Measurements from ENCODE around the gene MYH9.

DNA sequence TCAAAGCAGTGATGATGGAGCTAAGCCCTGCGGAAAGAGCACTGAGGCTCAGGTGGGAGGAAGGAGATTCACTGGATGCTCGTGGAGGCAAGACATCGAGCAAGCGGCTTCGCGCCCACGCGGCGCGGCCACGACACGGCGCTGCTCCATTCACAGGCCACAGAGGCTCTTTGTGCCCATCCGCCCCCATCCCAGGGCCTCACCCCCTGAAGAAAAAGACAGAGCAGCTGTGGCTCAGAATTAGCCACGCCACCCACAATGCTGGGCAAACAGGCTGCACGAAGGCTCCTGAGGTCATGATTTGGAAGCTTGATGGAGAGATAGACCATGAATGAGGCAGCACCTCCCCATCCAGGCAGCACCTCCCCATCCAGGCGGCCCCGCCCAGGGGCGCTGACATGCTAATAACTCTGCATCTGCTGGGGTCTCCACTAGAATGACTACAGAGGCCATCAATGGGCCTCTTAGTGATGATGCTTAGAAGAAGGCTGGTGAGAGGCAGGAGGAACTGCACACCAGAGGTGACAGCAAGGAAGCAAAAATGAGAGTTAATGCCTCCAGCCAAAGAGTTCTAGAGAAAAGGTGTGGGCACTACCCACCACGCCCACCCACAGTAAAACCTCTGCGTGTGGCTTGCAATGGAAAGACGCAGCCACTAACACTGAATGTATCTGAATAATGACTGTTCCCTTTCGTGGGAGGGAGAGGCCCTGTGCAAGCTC is 43.5 kb downstream of the MYH9 start:
- no peak for TF ChIP-seq POLR2AphosphoS5 (IDR thresholded peaks at IDR 0.05; ENCODE audit: low read depth, low read length)
- no peak for TF ChIP-seq EP300 (IDR thresholded peaks at IDR 0.05; ENCODE audit: borderline replicate concordance in 1 of 2, low read depth in 1 of 2, low read length in 1 of 2)
- TF ChIP-seq, protein P1, sequence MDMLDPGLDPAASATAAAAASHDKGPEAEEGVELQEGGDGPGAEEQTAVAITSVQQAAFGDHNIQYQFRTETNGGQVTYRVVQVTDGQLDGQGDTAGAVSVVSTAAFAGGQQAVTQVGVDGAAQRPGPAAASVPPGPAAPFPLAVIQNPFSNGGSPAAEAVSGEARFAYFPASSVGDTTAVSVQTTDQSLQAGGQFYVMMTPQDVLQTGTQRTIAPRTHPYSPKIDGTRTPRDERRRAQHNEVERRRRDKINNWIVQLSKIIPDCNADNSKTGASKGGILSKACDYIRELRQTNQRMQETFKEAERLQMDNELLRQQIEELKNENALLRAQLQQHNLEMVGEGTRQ (IDR thresholded peaks at IDR 0.05; ENCODE audit: borderline replicate concordance, low read depth, low read length) = no peak
- TF ChIP-seq, protein P2, sequence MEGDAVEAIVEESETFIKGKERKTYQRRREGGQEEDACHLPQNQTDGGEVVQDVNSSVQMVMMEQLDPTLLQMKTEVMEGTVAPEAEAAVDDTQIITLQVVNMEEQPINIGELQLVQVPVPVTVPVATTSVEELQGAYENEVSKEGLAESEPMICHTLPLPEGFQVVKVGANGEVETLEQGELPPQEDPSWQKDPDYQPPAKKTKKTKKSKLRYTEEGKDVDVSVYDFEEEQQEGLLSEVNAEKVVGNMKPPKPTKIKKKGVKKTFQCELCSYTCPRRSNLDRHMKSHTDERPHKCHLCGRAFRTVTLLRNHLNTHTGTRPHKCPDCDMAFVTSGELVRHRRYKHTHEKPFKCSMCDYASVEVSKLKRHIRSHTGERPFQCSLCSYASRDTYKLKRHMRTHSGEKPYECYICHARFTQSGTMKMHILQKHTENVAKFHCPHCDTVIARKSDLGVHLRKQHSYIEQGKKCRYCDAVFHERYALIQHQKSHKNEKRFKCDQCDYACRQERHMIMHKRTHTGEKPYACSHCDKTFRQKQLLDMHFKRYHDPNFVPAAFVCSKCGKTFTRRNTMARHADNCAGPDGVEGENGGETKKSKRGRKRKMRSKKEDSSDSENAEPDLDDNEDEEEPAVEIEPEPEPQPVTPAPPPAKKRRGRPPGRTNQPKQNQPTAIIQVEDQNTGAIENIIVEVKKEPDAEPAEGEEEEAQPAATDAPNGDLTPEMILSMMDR (IDR thresholded peaks at IDR 0.05) = no peak

Measured in SK-N-SH (cell line).